ENCODE results near the gene MEA1.

MEA1 gene

DNA sequence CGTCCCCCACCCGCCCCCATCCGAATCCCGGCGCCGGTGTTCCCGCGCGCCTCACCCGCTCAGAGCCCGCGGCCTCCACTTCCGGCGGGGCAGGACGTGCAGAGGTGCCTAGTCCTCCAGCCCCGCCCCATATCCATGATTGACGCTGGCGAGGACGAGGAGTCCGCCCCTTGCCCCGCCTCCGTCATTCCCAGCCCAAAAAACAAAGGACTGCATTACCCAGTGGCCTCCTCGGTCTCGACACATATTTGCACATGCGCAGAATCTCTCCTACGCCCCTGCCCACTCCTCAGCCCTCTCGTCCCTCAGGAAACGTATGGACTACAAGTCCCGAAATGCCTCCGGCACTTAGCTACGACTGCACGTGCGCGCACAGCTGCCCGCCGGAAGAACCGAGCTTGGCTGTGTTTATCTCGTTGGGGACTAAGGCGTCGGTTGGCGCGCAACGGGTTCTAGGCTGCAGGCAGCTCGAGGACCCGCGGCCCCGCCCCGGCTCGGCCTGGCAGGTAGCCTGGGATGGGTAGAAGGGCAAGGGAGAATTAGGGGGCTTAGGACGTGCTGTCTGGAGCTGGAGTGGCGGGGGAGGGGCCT, at the start of gene MEA1, which contains the start of gene KLHDC3:
MEA1 (minus strand) TSS at position 104 of the 591 bp plus-strand sequence. CDS start 133 bp downstream, outside the sequence.
KLHDC3 (plus strand) TSS at position 407 of the 591 bp plus-strand sequence. CDS start 2,944 bp downstream, outside the sequence.
- no peaks in the 10 kb centered on the region for H3K9me3 ChIP-seq (ENCODE audit: control insufficient read depth, insufficient read depth, low read length)
- H3K9ac ChIP-seq (ENCODE audit: low read depth, low read length) = peak within 1 kb of the TSS; percentile 52; the same call in 1 of the 2 replicates
- H3K4me3 ChIP-seq (ENCODE audit: low read depth, low read length) = peak within 1 kb of the TSS; percentile 83
- H3K4me1 ChIP-seq (ENCODE audit: control insufficient read depth, insufficient read depth, low read length) = peaks cover 8% of the 10 kb centered on the region
- H3K36me3 ChIP-seq (ENCODE audit: control insufficient read depth, insufficient read depth, low read length) = peaks cover 60% of the 10 kb centered on the region
- no peaks in the 10 kb centered on the region for H3K27me3 ChIP-seq (ENCODE audit: control insufficient read depth, insufficient read depth, low read length)
- H3K27ac ChIP-seq (ENCODE audit: low read depth, low read length) = peak within 1 kb of the TSS; percentile 92

DNA sequence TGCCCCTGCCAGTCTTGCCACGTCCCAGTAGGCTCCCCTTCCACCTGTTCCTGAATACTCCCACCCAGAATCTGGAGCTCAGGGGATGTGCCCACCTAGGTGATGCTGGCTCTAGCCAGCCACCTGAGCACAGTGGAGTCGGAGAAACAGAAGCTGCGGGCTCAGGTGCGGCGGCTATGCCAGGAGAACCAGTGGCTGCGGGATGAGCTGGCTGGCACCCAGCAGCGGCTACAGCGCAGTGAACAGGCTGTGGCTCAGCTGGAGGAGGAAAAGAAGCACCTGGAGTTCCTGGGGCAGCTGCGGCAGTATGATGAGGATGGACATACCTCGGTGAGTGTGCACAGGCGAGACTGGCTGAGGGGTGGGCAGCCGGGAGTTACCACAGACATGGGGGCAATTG, 49.1 kb upstream of the MEA1 start:
- no peak overlapping the region for H3K9ac ChIP-seq (ENCODE audit: low read depth, low read length)
- no peaks in the 10 kb centered on the region for H3K9me3 ChIP-seq (ENCODE audit: control insufficient read depth, insufficient read depth, low read length)
- no peak overlapping the region for H3K4me3 ChIP-seq (ENCODE audit: low read depth, low read length)
- no peaks in the 10 kb centered on the region for H3K27me3 ChIP-seq (ENCODE audit: control insufficient read depth, insufficient read depth, low read length)
- H3K27ac ChIP-seq (ENCODE audit: low read depth, low read length) = no peak overlapping the region
- H3K4me1 ChIP-seq (ENCODE audit: control insufficient read depth, insufficient read depth, low read length) = peaks cover 6% of the 10 kb centered on the region
- H3K36me3 ChIP-seq (ENCODE audit: control insufficient read depth, insufficient read depth, low read length) = peaks cover 19% of the 10 kb centered on the region

DNA sequence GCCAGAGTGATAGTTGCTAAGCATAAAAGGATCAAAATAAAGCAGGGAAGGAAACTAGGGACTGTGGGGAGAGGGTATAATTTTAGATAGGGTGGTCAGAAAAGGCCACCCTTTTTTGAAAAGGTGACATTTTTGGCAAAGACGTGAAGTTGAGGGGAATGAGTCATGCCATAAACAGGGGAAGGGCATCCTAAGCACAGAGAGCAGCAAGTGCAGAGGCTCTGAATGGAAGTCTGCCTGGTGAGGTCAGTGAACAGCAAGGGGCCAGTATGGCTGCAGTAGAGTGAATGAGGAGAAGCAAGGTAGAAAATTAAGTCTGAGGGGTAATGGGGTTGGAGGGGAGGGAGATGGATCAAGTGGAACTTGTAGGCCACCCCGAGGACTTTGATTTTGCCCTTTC, 48.1 kb upstream of the MEA1 start:
- H3K27me3 ChIP-seq (ENCODE audit: control insufficient read depth, insufficient read depth, low read length) = no peaks in the 10 kb centered on the region
- H3K4me1 ChIP-seq (ENCODE audit: control insufficient read depth, insufficient read depth, low read length) = peaks cover 6% of the 10 kb centered on the region
- no peak overlapping the region for H3K4me3 ChIP-seq (ENCODE audit: low read depth, low read length)
- H3K36me3 ChIP-seq (ENCODE audit: control insufficient read depth, insufficient read depth, low read length) = peaks cover 24% of the 10 kb centered on the region
- no peak overlapping the region for H3K9ac ChIP-seq (ENCODE audit: low read depth, low read length)
- no peaks in the 10 kb centered on the region for H3K9me3 ChIP-seq (ENCODE audit: control insufficient read depth, insufficient read depth, low read length)
- no peak overlapping the region for H3K27ac ChIP-seq (ENCODE audit: low read depth, low read length)

DNA sequence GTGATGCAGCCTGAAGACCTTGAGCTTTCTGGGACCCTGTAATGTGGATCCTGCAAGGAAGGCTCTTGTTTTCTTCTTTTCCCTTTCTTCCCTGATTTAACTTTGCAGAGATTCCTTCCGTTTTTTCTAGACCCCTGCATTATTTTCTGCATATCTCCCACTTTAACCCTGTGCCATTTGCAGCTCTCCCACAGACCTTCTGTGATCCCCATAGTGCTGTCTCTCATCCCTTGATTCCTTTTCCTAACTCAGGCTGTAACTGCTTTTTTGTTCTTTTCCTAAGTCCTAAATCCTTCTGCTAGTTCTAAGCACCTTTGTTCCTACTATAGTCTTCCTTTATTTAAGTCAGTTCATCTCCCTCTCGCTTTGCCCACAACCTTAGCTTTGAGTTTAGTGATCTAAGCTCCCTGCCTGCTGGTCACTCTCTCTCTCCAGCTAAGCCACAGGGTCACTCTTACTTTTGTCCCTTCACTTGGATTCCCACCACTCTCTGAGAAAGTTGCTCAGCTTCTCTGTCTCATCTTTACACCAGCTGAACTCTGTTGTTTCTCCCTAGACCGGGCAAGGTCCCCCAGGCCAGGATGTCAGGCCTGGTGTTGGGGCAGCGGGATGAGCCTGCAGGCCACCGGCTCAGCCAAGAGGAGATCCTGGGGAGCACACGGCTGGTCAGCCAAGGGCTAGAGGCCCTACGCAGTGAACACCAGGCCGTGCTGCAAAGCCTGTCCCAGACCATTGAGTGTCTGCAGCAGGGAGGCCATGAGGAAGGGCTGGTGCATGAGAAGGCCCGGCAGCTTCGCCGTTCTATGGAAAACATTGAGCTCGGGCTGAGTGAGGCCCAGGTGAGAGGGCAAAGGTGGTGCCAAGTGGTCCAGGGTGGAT, 47.2 kb upstream of the MEA1 start:
- Histone ChIP-seq H3K27ac (ENCODE audit: low read depth, low read length) (no peak overlapping the region), H3K27me3 (ENCODE audit: control insufficient read depth, insufficient read depth, low read length) (no peaks in the 10 kb centered on the region), H3K4me1 (ENCODE audit: control insufficient read depth, insufficient read depth, low read length) (peaks cover 6% of the 10 kb centered on the region), H3K9ac (ENCODE audit: low read depth, low read length) (no peak overlapping the region), H3K4me3 (ENCODE audit: low read depth, low read length) (peak overlapping the region; percentile 98; the same call in 1 of the 2 replicates), H3K36me3 (ENCODE audit: control insufficient read depth, insufficient read depth, low read length) (peaks cover 24% of the 10 kb centered on the region), H3K9me3 (ENCODE audit: control insufficient read depth, insufficient read depth, low read length) (no peaks in the 10 kb centered on the region)

DNA sequence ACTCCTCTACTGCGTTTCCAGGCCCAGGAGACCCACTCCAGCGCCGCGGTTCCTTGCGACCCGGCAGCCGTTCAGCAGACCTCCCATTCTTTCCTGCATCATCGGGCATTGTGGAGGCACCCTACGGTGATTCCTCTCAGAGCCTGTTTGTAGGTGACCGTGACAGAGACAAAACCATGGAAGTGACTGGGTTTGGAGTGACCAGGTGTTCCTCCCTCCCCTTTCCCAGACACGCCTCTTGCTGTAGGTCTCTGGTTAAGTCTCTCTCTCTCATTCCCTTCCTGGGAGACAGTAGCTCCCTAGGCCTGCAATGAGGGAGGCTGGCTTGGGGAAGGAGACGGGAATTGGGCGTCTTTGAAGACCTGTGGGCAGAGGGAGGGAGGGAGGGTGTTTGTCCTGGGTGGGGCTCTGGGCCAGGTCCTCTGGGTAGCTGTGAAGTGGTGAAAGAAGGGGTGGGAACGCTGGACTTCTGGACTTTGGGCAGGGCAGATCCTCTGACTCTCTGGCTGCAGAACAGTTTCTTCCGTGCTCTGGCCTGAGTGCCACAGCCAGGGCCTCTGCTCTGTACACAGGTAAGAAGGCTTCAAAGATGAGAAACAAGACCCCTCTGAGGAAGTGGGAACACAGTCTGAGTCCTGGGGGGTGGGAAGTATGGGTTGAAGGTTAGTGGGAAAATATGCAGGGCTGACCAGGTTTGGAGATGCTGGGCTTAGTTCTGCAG, 46.4 kb upstream of the MEA1 start:
- Histone ChIP-seq H3K4me3 (ENCODE audit: low read depth, low read length) (peak overlapping the region; percentile 98), H3K4me1 (ENCODE audit: control insufficient read depth, insufficient read depth, low read length) (peaks cover 6% of the 10 kb centered on the region), H3K36me3 (ENCODE audit: control insufficient read depth, insufficient read depth, low read length) (peaks cover 28% of the 10 kb centered on the region), H3K27ac (ENCODE audit: low read depth, low read length) (peak overlapping the region; percentile 95), H3K27me3 (ENCODE audit: control insufficient read depth, insufficient read depth, low read length) (no peaks in the 10 kb centered on the region), H3K9ac (ENCODE audit: low read depth, low read length) (peak overlapping the region; percentile 84; the same call in 1 of the 2 replicates), H3K9me3 (ENCODE audit: control insufficient read depth, insufficient read depth, low read length) (no peaks in the 10 kb centered on the region)

DNA sequence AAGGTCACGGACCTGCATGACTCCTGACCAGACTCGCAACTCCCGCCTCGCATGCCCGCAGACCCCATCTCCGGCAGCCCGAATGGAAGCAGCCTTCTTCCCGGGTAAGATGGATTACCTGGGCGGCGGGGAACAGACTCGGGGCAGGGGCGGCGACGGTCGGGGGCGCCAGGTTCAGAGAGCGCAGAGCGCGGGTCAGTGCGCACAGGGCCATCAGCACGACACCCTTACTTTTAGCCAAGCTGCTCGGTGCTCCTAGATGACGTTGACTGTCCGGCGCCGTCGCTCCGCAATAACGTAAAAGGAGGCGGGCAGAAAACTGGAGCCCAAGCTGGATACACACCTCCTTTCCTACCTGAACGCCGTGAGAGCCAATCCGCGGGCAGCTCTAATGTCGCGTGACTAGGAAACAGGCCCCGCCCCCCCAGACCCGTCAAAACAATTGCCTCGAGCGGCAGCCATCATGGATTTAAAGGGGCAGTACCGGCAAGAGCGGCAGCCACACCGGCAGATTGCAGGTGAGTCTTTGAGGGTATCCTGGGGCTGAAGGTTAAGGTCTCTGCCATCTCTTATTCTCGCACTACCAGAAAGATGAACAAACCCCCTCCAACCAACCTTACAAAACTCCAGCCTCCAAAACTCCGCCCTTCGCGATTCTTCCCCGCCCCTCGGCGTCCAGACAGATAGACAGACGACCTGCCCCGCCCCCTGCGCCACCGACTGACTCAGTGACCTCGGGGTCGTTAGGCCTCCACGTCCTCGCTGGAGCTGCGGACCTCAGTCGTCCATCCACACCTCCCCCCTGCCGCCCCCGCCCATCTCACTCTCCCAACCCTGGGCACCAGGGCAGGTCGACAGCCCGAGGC, 45.7 kb upstream of the MEA1 start, which contains the start of the genes KLC4 and MRPL2:
KLC4 (plus strand) TSS at position 464 of the 866 bp plus-strand sequence. CDS start 1,705 bp downstream, outside the sequence.
MRPL2 (minus strand) TSS at position 267 of the 866 bp plus-strand sequence; CDS start at position 214, 53 bp downstream.
- Histone ChIP-seq H3K9me3 (ENCODE audit: control insufficient read depth, insufficient read depth, low read length) (no peaks in the 10 kb centered on the region), H3K27me3 (ENCODE audit: control insufficient read depth, insufficient read depth, low read length) (no peaks in the 10 kb centered on the region), H3K9ac (ENCODE audit: low read depth, low read length) (peak within 1 kb of the TSS; percentile 88), H3K4me3 (ENCODE audit: low read depth, low read length) (peak within 1 kb of the TSS; percentile 98), H3K4me1 (ENCODE audit: control insufficient read depth, insufficient read depth, low read length) (peaks cover 6% of the 10 kb centered on the region), H3K36me3 (ENCODE audit: control insufficient read depth, insufficient read depth, low read length) (peaks cover 29% of the 10 kb centered on the region), H3K27ac (ENCODE audit: low read depth, low read length) (peak within 1 kb of the TSS; percentile 95)

DNA sequence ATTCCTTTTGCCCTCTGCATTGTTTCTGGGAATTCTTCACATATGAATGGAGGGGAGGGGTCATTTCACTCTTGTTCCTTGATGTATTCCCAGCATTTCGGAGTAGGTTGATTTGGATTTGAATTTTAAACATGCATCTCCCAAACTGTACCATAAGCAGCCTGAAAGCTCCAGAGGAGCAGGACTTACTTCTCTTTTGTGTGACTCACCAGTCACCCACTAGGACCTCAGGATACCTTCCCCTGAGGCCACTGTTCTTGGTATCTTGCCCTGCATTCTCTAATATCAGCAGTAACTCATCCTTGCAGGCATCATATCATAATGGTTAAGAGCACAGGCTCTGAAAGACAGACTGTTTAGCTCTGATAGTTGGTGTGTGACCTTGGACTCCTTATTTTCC, 44.8 kb upstream of the MEA1 start:
- Histone ChIP-seq H3K27me3 (ENCODE audit: control insufficient read depth, insufficient read depth, low read length) (no peaks in the 10 kb centered on the region), H3K4me1 (ENCODE audit: control insufficient read depth, insufficient read depth, low read length) (peaks cover 9% of the 10 kb centered on the region), H3K9ac (ENCODE audit: low read depth, low read length) (peak overlapping the region; percentile 88), H3K9me3 (ENCODE audit: control insufficient read depth, insufficient read depth, low read length) (no peaks in the 10 kb centered on the region), H3K27ac (ENCODE audit: low read depth, low read length) (peak overlapping the region; percentile 82), H3K36me3 (ENCODE audit: control insufficient read depth, insufficient read depth, low read length) (peaks cover 29% of the 10 kb centered on the region), H3K4me3 (ENCODE audit: low read depth, low read length) (peak overlapping the region; percentile 98)

DNA sequence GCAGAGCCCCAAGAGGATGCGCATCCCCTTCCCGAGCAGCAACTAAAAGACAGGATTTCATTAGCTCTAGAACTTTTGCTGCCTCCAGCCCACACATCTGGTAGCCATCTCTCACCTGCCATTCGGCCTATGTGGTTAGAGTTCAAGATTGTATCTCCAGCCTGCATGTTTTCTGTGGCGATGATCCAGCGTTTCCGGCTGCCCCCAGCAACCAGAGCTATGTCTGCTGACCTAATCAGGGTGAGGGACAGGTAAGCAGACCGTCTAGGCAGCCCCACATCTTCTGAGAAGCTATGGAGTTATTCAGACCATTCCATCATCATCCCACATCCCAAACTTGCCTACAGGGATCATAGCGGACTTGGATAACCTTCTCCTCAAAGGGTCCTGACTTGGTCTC, 42.2 kb upstream of the MEA1 start:
- Histone ChIP-seq H3K27me3 (ENCODE audit: control insufficient read depth, insufficient read depth, low read length) (no peaks in the 10 kb centered on the region), H3K4me1 (ENCODE audit: control insufficient read depth, insufficient read depth, low read length) (peaks cover 15% of the 10 kb centered on the region), H3K27ac (ENCODE audit: low read depth, low read length) (no peak overlapping the region), H3K36me3 (ENCODE audit: control insufficient read depth, insufficient read depth, low read length) (peaks cover 32% of the 10 kb centered on the region), H3K9me3 (ENCODE audit: control insufficient read depth, insufficient read depth, low read length) (no peaks in the 10 kb centered on the region), H3K9ac (ENCODE audit: low read depth, low read length) (no peak overlapping the region), H3K4me3 (ENCODE audit: low read depth, low read length) (no peak overlapping the region)

DNA sequence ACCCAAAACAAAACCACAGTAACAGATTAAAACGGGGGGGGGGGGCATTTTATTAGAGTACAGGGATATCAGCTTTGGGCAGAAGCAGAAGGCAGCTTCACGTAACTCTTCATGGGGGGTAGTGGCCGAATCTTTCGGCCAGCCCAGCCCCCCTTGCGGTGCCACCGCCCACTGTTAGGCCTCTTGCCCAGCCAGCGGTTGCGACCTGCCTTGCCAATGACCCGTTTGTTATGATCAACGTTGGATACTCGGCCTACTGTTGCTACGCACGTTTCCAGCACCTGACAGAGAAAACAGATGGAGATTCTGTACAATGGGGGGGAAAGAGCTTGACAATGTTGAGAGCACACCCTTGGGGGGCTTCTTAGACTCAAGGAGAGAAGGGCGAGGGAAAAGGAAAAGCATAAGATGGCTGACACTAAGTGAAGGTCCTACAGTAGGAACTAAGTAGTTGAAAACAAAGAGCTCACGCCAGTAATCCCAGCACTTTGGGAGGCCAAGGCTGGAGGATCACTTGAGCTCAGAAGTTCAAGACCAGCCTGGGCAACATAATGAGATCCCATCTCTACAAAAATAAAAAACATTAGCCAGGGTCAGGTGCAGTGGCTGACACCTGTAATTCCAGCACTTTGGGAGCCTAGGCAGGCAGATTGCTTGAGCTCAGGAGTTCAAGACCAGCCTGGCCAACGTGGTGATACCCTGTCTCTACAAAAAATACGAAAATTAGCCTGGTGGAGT, 40.6 kb upstream of the MEA1 start:
- Histone ChIP-seq H3K4me1 (ENCODE audit: control insufficient read depth, insufficient read depth, low read length) (peaks cover 15% of the 10 kb centered on the region), H3K27ac (ENCODE audit: low read depth, low read length) (peak overlapping the region; percentile 90), H3K36me3 (ENCODE audit: control insufficient read depth, insufficient read depth, low read length) (peaks cover 41% of the 10 kb centered on the region), H3K9me3 (ENCODE audit: control insufficient read depth, insufficient read depth, low read length) (no peaks in the 10 kb centered on the region), H3K4me3 (ENCODE audit: low read depth, low read length) (peak overlapping the region; percentile 97), H3K27me3 (ENCODE audit: control insufficient read depth, insufficient read depth, low read length) (no peaks in the 10 kb centered on the region), H3K9ac (ENCODE audit: low read depth, low read length) (no peak overlapping the region)
